HepG2 (cell line): ENCODE data around the gene MTHFR. TPM values are rescaled to one million over a fixed set of nuclear protein-coding genes. Genes with fewer than 3 reads are reported as not detected.

ENCODE experiments used
- ELF3 ChIP-seq: IDR thresholded peaks from 2 replicates; pipeline ENCODE4 v1.6.1; 2016; ENCODE audit warnings: missing genetic modification reagents, missing compliant biosample characterization
- MBD4 ChIP-seq: IDR thresholded peaks from 2 replicates; pipeline ENCODE4 v1.6.1; 2012; ENCODE audit warnings: low read length, inconsistent platforms, borderline replicate concordance
- PPARG ChIP-seq: conservative IDR thresholded peaks from 2 replicates; pipeline ENCODE4 v1.6.1; 2016; ENCODE audit warnings: missing biosample characterization, missing genetic modification reagents
- RFXANK ChIP-seq: IDR thresholded peaks from 2 replicates; pipeline ENCODE4 v1.6.1; 2016
- SIX1 ChIP-seq: sonication (generic); formaldehyde crosslinking; IDR thresholded peaks from 2 replicates; pipeline ENCODE4 v1.4.0; 2020; ENCODE audit warnings: missing genetic modification reagents, borderline replicate concordance
- TBP ChIP-seq: sonication (generic); formaldehyde crosslinking; IDR thresholded peaks from 2 replicates; pipeline ENCODE4 v1.5.0; 2020; ENCODE audit warnings: missing genetic modification reagents
- ZNF337 ChIP-seq: sonication (generic); formaldehyde crosslinking; IDR thresholded peaks from 2 replicates; pipeline ENCODE4 v1.5.1; 2020; ENCODE audit warnings: missing genetic modification reagents, low read depth, mild to moderate bottlenecking, borderline replicate concordance
- ZNF350 ChIP-seq: sonication (generic); formaldehyde crosslinking; IDR thresholded peaks from 2 replicates; pipeline ENCODE4 v1.4.0; 2020; ENCODE audit warnings: mild to moderate bottlenecking, low read depth, missing genetic modification reagents, borderline replicate concordance
- ZNF354B ChIP-seq: sonication (generic); formaldehyde crosslinking; IDR thresholded peaks from 2 replicates; pipeline ENCODE4 v1.8.0; 2022; ENCODE audit warnings: mild to moderate bottlenecking, missing genetic modification reagents
- ZNF460 ChIP-seq: sonication (generic); formaldehyde crosslinking; IDR thresholded peaks from 2 replicates; pipeline ENCODE4 v1.5.1; 2020; ENCODE audit warnings: missing genetic modification reagents, mild to moderate bottlenecking, borderline replicate concordance
- ZNF567 ChIP-seq: sonication (generic); formaldehyde crosslinking; IDR thresholded peaks from 2 replicates; pipeline ENCODE4 v1.8.1; 2023; ENCODE audit warnings: mild to moderate bottlenecking, missing genetic modification reagents, borderline replicate concordance
- ZNF607 ChIP-seq: sonication (generic); formaldehyde crosslinking; IDR thresholded peaks from 2 replicates; pipeline ENCODE4 v1.5.1; 2020; ENCODE audit warnings: missing genetic modification reagents, mild to moderate bottlenecking, borderline replicate concordance
- ZNF841 ChIP-seq: sonication (generic); formaldehyde crosslinking; IDR thresholded peaks from 2 replicates; pipeline ENCODE4 v1.8.1; 2023; ENCODE audit warnings: missing genetic modification reagents, borderline replicate concordance
- ZSCAN30 ChIP-seq: sonication (generic); formaldehyde crosslinking; IDR thresholded peaks from 2 replicates; pipeline ENCODE4 v1.5.0; 2020; ENCODE audit warnings: mild to moderate bottlenecking, missing genetic modification reagents
- polyA plus RNA-seq, 8 experiments: library from polyadenylated mRNA; depleted of rRNA in 3 of 8; stranded (reverse) in 7 of 8; unstranded in 1 of 8; fragments of >200 nt; fragmentation: Illumina TruSeq in 4 of 8; extraction: Trizol in 4 of 8; gene quantifications; 2 replicates each; pipeline versions ENCODE4 v1.2.1 to v1.2.3, GENCODE V29; 2011 to 2016; ENCODE audit warnings: low read depth in 4 of 8, missing spikeins in 1 of 8, mixed read lengths in 1 of 8; ENCODE audit not compliant: insufficient read depth in 1 of 8
- total RNA-seq, 5 experiments: library from RNA; depleted of rRNA; stranded (reverse); fragments of >200 nt; fragmentation: Illumina TruSeq; extraction: Trizol; gene quantifications; 2 replicates each; pipeline ENCODE4 v1.2.3, GENCODE V29; 2016; ENCODE audit warnings: low read depth in 1 of 5
- TF ChIP-seq, protein P1 (sequence below): sonication (generic); formaldehyde crosslinking; IDR thresholded peaks from 2 replicates; pipeline ENCODE4 v1.4.0; 2020; ENCODE audit warnings: missing genetic modification reagents
- TF ChIP-seq, protein P2 (sequence below): sonication (generic); formaldehyde crosslinking; conservative IDR thresholded peaks from 2 replicates; pipeline ENCODE4 v1.8.1; 2023; ENCODE audit warnings: missing genetic modification reagents
- TF ChIP-seq, protein P3 (sequence below): sonication (generic); formaldehyde crosslinking; IDR thresholded peaks from 2 replicates; pipeline ENCODE4 v1.5.1; 2020; ENCODE audit warnings: missing genetic modification reagents, mild to moderate bottlenecking, borderline replicate concordance
- TF ChIP-seq, protein P4 (sequence below): IDR thresholded peaks from 2 replicates; pipeline ENCODE4 v1.6.1; 2016; ENCODE audit warnings: missing biosample characterization, missing genetic modification reagents, low read depth
- TF ChIP-seq, protein P5 (sequence below): sonication (generic); formaldehyde crosslinking; IDR thresholded peaks from 2 replicates; pipeline ENCODE4 v1.8.0; 2022; ENCODE audit warnings: mild to moderate bottlenecking, missing genetic modification reagents, borderline replicate concordance

The MTHFR gene
- total and polyA plus RNA-seq, 2 of the 13 experiments (the other 11 are each of a cell fraction or from before 2014, with no cell fraction given), result 3.8 to 8.2 TPM

DNA sequence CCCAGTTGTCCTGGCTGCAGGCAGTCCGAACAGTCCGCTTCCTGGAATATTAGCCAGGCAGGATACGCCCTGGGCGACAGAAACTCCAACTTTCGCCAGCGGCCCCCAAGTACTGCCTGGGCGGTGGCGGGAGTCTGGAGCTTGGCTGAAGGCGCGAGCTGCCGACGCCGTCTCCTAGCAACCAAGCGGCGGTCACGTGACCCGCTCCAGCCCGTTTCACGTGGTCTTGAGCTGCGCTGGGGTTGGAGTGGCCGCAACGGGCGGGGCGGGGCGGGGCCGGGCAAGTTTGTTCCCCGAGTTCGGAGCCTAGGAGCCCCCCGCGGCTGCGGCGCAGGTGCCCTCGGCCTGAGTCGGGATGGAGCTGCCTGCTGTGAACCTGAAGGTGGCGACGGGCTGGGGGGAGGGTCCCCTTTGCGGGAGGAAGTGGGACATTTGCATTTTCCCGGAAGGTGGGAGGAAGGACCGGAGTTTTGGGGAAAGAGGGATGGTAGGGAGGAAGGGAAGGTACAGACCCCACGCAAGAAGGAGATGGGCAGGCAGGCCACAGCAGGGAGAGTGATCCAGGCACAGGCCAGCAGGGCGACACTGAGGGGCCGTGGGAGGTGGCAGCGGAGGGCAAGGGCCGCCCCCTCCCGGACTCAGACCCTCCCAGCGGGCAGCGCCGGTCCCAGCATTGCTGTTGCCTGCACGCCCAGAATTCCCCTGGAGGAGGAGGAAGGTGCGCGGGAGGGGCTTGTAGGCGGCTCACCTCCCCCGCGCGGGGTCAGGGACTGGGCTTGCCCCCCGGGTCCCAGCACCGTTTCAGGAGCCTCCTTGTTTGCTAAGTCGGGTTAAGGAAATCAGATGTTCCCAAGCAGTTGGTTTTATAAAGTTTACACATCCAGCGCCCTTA is 69.7 kb downstream of the MTHFR start, which contains the start of gene AGTRAP (continued):
- TF ChIP-seq ZSCAN30 (no peak), ZNF354B (CRISPR knock-in tag) (no peak), MBD4 (no peak), ZNF567 (CRISPR knock-in tag) (no peak), ZNF841 (no peak), SIX1 (CRISPR knock-in tag) (no peak), ELF3 (CRISPR knock-in tag) (no peak), RFXANK (CRISPR knock-in tag) (no peak), ZNF607 (CRISPR knock-in tag) (no peak), ZNF460 (CRISPR knock-in tag) (no peak), ZNF337 (CRISPR knock-in tag) (no peak), PPARG (CRISPR knock-in tag) (no peak), TBP (CRISPR knock-in tag) (no peak), ZNF350 (no peak)
- TF ChIP-seq, protein P1, sequence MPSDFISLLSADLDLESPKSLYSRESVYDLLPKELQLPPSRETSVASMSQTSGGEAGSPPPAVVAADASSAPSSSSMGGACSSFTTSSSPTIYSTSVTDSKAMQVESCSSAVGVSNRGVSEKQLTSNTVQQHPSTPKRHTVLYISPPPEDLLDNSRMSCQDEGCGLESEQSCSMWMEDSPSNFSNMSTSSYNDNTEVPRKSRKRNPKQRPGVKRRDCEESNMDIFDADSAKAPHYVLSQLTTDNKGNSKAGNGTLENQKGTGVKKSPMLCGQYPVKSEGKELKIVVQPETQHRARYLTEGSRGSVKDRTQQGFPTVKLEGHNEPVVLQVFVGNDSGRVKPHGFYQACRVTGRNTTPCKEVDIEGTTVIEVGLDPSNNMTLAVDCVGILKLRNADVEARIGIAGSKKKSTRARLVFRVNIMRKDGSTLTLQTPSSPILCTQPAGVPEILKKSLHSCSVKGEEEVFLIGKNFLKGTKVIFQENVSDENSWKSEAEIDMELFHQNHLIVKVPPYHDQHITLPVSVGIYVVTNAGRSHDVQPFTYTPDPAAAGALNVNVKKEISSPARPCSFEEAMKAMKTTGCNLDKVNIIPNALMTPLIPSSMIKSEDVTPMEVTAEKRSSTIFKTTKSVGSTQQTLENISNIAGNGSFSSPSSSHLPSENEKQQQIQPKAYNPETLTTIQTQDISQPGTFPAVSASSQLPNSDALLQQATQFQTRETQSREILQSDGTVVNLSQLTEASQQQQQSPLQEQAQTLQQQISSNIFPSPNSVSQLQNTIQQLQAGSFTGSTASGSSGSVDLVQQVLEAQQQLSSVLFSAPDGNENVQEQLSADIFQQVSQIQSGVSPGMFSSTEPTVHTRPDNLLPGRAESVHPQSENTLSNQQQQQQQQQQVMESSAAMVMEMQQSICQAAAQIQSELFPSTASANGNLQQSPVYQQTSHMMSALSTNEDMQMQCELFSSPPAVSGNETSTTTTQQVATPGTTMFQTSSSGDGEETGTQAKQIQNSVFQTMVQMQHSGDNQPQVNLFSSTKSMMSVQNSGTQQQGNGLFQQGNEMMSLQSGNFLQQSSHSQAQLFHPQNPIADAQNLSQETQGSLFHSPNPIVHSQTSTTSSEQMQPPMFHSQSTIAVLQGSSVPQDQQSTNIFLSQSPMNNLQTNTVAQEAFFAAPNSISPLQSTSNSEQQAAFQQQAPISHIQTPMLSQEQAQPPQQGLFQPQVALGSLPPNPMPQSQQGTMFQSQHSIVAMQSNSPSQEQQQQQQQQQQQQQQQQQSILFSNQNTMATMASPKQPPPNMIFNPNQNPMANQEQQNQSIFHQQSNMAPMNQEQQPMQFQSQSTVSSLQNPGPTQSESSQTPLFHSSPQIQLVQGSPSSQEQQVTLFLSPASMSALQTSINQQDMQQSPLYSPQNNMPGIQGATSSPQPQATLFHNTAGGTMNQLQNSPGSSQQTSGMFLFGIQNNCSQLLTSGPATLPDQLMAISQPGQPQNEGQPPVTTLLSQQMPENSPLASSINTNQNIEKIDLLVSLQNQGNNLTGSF (CRISPR knock-in tag), result no peak
- TF ChIP-seq, protein P2, sequence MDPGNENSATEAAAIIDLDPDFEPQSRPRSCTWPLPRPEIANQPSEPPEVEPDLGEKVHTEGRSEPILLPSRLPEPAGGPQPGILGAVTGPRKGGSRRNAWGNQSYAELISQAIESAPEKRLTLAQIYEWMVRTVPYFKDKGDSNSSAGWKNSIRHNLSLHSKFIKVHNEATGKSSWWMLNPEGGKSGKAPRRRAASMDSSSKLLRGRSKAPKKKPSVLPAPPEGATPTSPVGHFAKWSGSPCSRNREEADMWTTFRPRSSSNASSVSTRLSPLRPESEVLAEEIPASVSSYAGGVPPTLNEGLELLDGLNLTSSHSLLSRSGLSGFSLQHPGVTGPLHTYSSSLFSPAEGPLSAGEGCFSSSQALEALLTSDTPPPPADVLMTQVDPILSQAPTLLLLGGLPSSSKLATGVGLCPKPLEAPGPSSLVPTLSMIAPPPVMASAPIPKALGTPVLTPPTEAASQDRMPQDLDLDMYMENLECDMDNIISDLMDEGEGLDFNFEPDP (CRISPR knock-in tag), result no peak
- TF ChIP-seq, protein P3, sequence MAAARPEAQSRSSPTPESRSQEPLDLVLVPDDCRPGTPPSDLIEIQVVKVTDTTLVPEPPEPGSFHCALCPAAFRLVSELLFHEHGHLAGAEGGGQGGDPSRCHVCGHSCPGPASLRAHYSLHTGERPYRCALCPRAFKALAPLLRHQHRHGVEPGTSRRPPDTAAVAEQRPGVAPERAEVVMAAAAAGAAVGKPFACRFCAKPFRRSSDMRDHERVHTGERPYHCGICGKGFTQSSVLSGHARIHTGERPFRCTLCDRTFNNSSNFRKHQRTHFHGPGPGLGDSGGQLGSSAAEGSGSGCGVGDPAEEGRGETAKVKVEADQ, result no peak
- TF ChIP-seq, protein P4, sequence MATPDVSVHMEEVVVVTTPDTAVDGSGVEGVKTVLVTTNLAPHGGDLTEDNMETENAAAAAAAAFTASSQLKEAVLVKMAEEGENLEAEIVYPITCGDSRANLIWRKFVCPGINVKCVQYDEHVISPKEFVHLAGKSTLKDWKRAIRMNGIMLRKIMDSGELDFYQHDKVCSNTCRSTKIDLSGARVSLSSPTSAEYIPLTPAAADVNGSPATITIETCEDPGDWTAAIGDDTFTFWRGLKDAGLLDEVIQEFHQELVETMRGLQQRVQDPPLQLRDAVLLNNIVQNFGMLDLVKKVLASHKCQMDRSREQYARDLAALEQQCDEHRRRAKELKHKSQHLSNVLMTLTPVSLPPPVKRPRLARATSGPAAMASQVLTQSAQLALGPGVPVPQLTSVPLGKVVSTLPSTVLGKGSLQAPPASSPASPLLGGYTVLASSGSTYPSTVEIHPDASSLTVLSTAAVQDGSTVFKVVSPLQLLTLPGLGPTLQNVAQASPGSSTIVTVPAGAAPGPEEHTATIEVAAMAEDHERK, result no peak
- TF ChIP-seq, protein P5, sequence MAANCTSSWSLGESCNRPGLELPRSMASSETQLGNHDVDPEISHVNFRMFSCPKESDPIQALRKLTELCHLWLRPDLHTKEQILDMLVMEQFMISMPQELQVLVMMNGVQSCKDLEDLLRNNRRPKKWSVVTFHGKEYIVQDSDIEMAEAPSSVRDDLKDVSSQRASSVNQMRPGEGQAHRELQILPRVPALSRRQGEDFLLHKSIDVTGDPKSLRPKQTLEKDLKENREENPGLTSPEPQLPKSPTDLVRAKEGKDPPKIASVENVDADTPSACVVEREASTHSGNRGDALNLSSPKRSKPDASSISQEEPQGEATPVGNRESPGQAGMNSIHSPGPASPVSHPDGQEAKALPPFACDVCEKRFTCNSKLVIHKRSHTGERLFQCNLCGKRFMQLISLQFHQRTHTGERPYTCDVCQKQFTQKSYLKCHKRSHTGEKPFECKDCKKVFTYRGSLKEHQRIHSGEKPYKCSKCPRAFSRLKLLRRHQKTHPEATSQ, result no peak
